ENCODE measurements around the gene SOX6. TPM values are rescaled to one million over a fixed set of nuclear protein-coding genes. Genes with fewer than 3 reads are reported as not detected.

The SOX6 gene
- total and polyA plus RNA-seq, 2 experiments from 2014 or later: 0.03 to 0.66 TPM

- TF ChIP-seq CTCF (conservative IDR thresholded peaks at IDR 0.05; ENCODE audit: low read depth in 2 of 2) (no peak), STAT1 (IDR thresholded peaks at IDR 0.05; ENCODE audit: unreplicated experiment) (no peak), NANOG (IDR thresholded peaks at IDR 0.05; ENCODE audit: borderline replicate concordance) (no peak), EZH2phosphoT487 (IDR thresholded peaks at IDR 0.05; ENCODE audit: unreplicated experiment) (no peak), POLR2AphosphoS5 (IDR thresholded peaks at IDR 0.05; ENCODE audit: low read depth) (no peak), ETS1 (IDR thresholded peaks at IDR 0.05) (no peak), ZNF331 (CRISPR knock-in tag; IDR thresholded peaks at IDR 0.05; ENCODE audit: low read depth) (no peak), ZNF114 (CRISPR knock-in tag; IDR thresholded peaks at IDR 0.05) (no peak)
These were observed 424.8 kb downstream of the SOX6 start (continued) for GRCh38 chr11:15931497-15931896.

- H4K20me1 ChIP-seq (replicated peaks; ENCODE audit: insufficient read depth): no peaks in the 10 kb centered on the region
- no peaks in the 10 kb centered on the region for H3K4me1 Mint-ChIP-seq
- TF ChIP-seq JUNB (IDR thresholded peaks at IDR 0.05; ENCODE audit: unreplicated experiment) (no peak), EZH2 (IDR thresholded peaks at IDR 0.05; ENCODE audit: low read depth, unreplicated experiment) (no peak), ZNF331 (CRISPR knock-in tag; IDR thresholded peaks at IDR 0.05; ENCODE audit: low read depth) (no peak), NANOG (IDR thresholded peaks at IDR 0.05; ENCODE audit: borderline replicate concordance) (no peak), POLR2AphosphoS5 (IDR thresholded peaks at IDR 0.05; ENCODE audit: low read depth) (no peak), STAT1 (IDR thresholded peaks at IDR 0.05; ENCODE audit: unreplicated experiment) (no peak), ETS1 (IDR thresholded peaks at IDR 0.05) (no peak), CTCF (conservative IDR thresholded peaks at IDR 0.05; ENCODE audit: low read depth in 2 of 2) (no peak), CREB1 (CRISPR knock-in tag; IDR thresholded peaks at IDR 0.05; ENCODE audit: low read depth) (no peak)
These were observed 425.8 kb downstream of the SOX6 start for GRCh38 chr11:15930442-15931025.

More at GRCh38 chr11:15930442-15931025, 425.8 kb downstream of the SOX6 start:
- H3F3A ChIP-seq (replicated peaks; ENCODE audit: low read depth): no peaks in the 10 kb centered on the region
- Mint-ChIP-seq H3K27ac (no peak overlapping the region), H3K27me3 (ENCODE audit: insufficient read depth, low read depth, poor library complexity) (peaks cover 4% of the 10 kb centered on the region), H3K4me3 (no peak overlapping the region), H3K9me3 (no peaks in the 10 kb centered on the region; the same call in 2 of the 3 replicates), H3K36me3 (ENCODE audit: low read depth) (no peaks in the 10 kb centered on the region)
- H3K4me3 ChIP-seq: no peak overlapping the region
- no peaks in the 10 kb centered on the region for H3K4me1 ChIP-seq (ENCODE audit: insufficient read depth)
- no peaks in the 10 kb centered on the region for H3K36me3 ChIP-seq (ENCODE audit: insufficient read depth)
- no peak for ATAC-seq
- H3K79me2 ChIP-seq (replicated peaks; ENCODE audit: insufficient read depth): no peaks in the 10 kb centered on the region
- H2AFZ ChIP-seq: no peak overlapping the region
- no peak overlapping the region for H3K4me2 ChIP-seq
- DNase-seq (ENCODE audit: low spot score): no peak
- no peaks in the 10 kb centered on the region for H3K27me3 ChIP-seq (ENCODE audit: insufficient read depth)
- peaks cover 7% of the 10 kb centered on the region; the same call in 1 of the 2 replicates for H3K9me2 ChIP-seq (ENCODE audit: insufficient read depth)
- H3K27ac ChIP-seq (ENCODE audit: low read depth): no peak overlapping the region

All from GM23338 (cell line).